ENCODE results near the gene METTL24. TPM values are rescaled to one million over a fixed set of nuclear protein-coding genes. Genes with fewer than 3 reads are reported as not detected.

Gene METTL24
- total and polyA plus RNA-seq, 2 of the 8 experiments (the other 6 are each of a cell fraction or from before 2014, with no cell fraction given) = 0.30 to 0.39 TPM

GRCh38 chr6:110354153-110354552 is 4.0 kb downstream of the METTL24 start:
- Histone ChIP-seq H4K5ac (ENCODE audit: insufficient read length, low read depth, low read length) (no peak overlapping the region), H4K91ac (replicated peaks; ENCODE audit: insufficient read length, low read length) (no peak overlapping the region), H3K9ac (replicated peaks in 1 of 4; ENCODE audit: extremely low read depth in 1 of 4, low read depth in 3 of 4, low read length in 3 of 4) (no peak overlapping the region), H3K23me2 (ENCODE audit: low read depth, low read length) (peaks cover 4% of the 10 kb centered on the region; the same call in 1 of the 2 replicates), H3K79me1 (ENCODE audit: low read depth, low read length) (no peaks in the 10 kb centered on the region), H3K14ac (ENCODE audit: insufficient read length) (no peak overlapping the region), H2BK15ac (ENCODE audit: low read length) (no peak overlapping the region), H3K56ac (replicated peaks; ENCODE audit: insufficient read length, low read depth, low read length) (no peak overlapping the region), H3K79me2 (ENCODE audit: control insufficient read depth in 1 of 2, insufficient read depth in 2 of 2, low read length in 2 of 2) (no peaks in the 10 kb centered on the region), H3K9me3 (ENCODE audit: insufficient read depth in 2 of 2, low read depth in 1 of 2, low read length in 1 of 2) (no peaks in the 10 kb centered on the region), H3K27ac (ENCODE audit: low read depth, low read length) (no peak overlapping the region), H2BK5ac (ENCODE audit: low read depth, low read length) (no peak overlapping the region), H3K4me1 (replicated peaks in 1 of 4; ENCODE audit: control insufficient read depth in 3 of 4, insufficient read depth in 4 of 4, low read length in 3 of 4) (peaks cover 13 to 27% (median 23%) of the 10 kb centered on the region in 4 experiments), H3K23ac (ENCODE audit: insufficient read length) (no peak overlapping the region), H3K4ac (replicated peaks; ENCODE audit: insufficient read length, low read depth, low read length) (no peak overlapping the region), H2AK5ac (ENCODE audit: low read depth, low read length) (no peak overlapping the region), H3K36me3 (ENCODE audit: control insufficient read depth in 2 of 4, insufficient read depth in 4 of 4, low read length in 3 of 4) (no peaks in the 10 kb centered on the region), H4K20me1 (replicated peaks in 1 of 2; ENCODE audit: control insufficient read depth in 1 of 2, insufficient read depth in 2 of 2, low read length in 2 of 2) (no peaks in the 10 kb centered on the region), H2BK20ac (ENCODE audit: low read length) (no peak overlapping the region), H4K8ac (ENCODE audit: extremely low read depth, insufficient read depth, low read length) (no peak overlapping the region), H2BK12ac (ENCODE audit: low read depth, low read length) (no peak overlapping the region), H2BK120ac (replicated peaks; ENCODE audit: low read depth, low read length) (no peak overlapping the region), H3K18ac (ENCODE audit: extremely low read depth, low read length) (no peak overlapping the region), H2AFZ (ENCODE audit: low read length) (no peak overlapping the region), H3K27me3 (replicated peaks in 1 of 4; ENCODE audit: control insufficient read depth in 3 of 4, extremely low read depth in 1 of 4, insufficient read depth in 3 of 4, low read length in 3 of 4) (peaks cover 6 to 24% (median 18%) of the 10 kb centered on the region in 4 experiments), H3K4me2 (ENCODE audit: insufficient read depth in 1 of 2, low read depth in 2 of 2, low read length in 2 of 2) (no peak overlapping the region), H3K4me3 (ENCODE audit: extremely low read depth in 1 of 4, insufficient read depth in 2 of 4, low read depth in 3 of 4, low read length in 4 of 4) (no peak overlapping the region)
- FAIRE-seq = no peak
- ChIA-PET POLR2A (ENCODE audit: partially characterized antibody) (interaction anchor here (1.0 kb wide), 2 partner anchors 28 to 174 kb away, joined by 3 read pairs; partner anchors contain the start of gene CDC40), CTCF (ENCODE audit: partially characterized antibody) (interaction anchor here (0.7 to 3.4 kb wide), 6 partner anchors 9 to 37 kb away, joined by 3 to 18 read pairs (median 4); no protein-coding TSS in a partner anchor)
- DNase-seq (ENCODE audit: low read depth in 1 of 2, low spot score in 2 of 2) = no peak
- 92% methylated on average over 2 of the region's 2 CpGs; no CpG with 5 or more reads in 1 of the 2 experiments for WGBS, 2 experiments (ENCODE audit: extremely low coverage in 1 of 2, insufficient coverage in 1 of 2, insufficient read length in 1 of 2, insufficient replicate concordance in 2 of 2, low coverage in 1 of 2, low lambda C conversion rate in 2 of 2, missing lambda C conversion rate in 1 of 2)
